Mucosa of descending colon (tissue), 3 donors: ENCODE data around the gene PCGF2. TPM values are rescaled to one million over a fixed set of nuclear protein-coding genes. Genes with fewer than 3 reads are reported as not detected.
A peak's percentile ranks its signal among the peaks of the same experiment; 100 is the strongest.

Source experiments
- ATAC-seq: fragments of 200-7000 bp; cut with Tn5 transposase; one replicate; pipeline ENCODE4 v1.9.1; 2020; ENCODE audit warnings: mild to moderate bottlenecking, moderate library complexity
- DNase-seq, 3 donors: peaks; one replicate each; pipeline ENCODE4 v3.0.0-alpha.2; 2020
- H3K36me3 ChIP-seq: fragments of 200-600 bp; one replicate; pipeline ENCODE4 v1.8.0; 2021; ENCODE audit warnings: low read depth, mild to moderate bottlenecking
- H3K4me1 ChIP-seq: fragments of 200-600 bp; one replicate; pipeline ENCODE4 v1.8.0; 2021; ENCODE audit warnings: low read depth, mild to moderate bottlenecking
- H3K4me3 ChIP-seq: fragments of 200-600 bp; one replicate; pipeline ENCODE4 v1.8.0; 2021; ENCODE audit warnings: mild to moderate bottlenecking
- H3K9me3 ChIP-seq: fragments of 200-600 bp; one replicate; pipeline ENCODE4 v1.8.0; 2021; ENCODE audit warnings: mild to moderate bottlenecking
- intact Hi-C, 2 donors: fragments of 100-400 bp; cut with DNase I in 1 of 2; cut with micrococcal nuclease in 1 of 2; formaldehyde crosslinking; loops; one replicate each; pipeline versions ENCODE4 v1.11.0 to v1.11.1; 2022; cut with DNase I, micrococcal nuclease
- total RNA-seq, 3 donors: library from RNA; stranded (reverse); fragmentation: NEBNext Ultra II Directional in 2 of 3; extraction: Animal tissue kit (Norgen Biotek cat#: 25700) in 2 of 3; gene quantifications; one replicate each; pipeline versions ENCODE4 v1.2.1 to v1.2.4, GENCODE V29; 2021 to 2023
- TF ChIP-seq, protein P1 (sequence below): fragments of 200-600 bp; IDR thresholded peaks from one replicate; pipeline ENCODE4 v1.8.0; 2022; ENCODE audit warnings: antibody characterized with exemption, mild to moderate bottlenecking
- donor health status: DM: no; HTN: no; CAD: no; lungs with moderate emphysema.
- donor health status: DM: no; HTN: no; CAD: no.
- donor health status: DM: no; HTN: yes; CAD: no.

The PCGF2 gene
- total RNA-seq, 3 donors from 2014 or later: 23.8 to 30.7 (median 25.5) TPM

GRCh38 chr17:38740044-38740443 lies 8.1 kb downstream of the PCGF2 start:
- TF ChIP-seq, protein P1, sequence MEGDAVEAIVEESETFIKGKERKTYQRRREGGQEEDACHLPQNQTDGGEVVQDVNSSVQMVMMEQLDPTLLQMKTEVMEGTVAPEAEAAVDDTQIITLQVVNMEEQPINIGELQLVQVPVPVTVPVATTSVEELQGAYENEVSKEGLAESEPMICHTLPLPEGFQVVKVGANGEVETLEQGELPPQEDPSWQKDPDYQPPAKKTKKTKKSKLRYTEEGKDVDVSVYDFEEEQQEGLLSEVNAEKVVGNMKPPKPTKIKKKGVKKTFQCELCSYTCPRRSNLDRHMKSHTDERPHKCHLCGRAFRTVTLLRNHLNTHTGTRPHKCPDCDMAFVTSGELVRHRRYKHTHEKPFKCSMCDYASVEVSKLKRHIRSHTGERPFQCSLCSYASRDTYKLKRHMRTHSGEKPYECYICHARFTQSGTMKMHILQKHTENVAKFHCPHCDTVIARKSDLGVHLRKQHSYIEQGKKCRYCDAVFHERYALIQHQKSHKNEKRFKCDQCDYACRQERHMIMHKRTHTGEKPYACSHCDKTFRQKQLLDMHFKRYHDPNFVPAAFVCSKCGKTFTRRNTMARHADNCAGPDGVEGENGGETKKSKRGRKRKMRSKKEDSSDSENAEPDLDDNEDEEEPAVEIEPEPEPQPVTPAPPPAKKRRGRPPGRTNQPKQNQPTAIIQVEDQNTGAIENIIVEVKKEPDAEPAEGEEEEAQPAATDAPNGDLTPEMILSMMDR: no peak
- peaks cover 30% of the 10 kb centered on the region for H3K4me1 ChIP-seq

DNA sequence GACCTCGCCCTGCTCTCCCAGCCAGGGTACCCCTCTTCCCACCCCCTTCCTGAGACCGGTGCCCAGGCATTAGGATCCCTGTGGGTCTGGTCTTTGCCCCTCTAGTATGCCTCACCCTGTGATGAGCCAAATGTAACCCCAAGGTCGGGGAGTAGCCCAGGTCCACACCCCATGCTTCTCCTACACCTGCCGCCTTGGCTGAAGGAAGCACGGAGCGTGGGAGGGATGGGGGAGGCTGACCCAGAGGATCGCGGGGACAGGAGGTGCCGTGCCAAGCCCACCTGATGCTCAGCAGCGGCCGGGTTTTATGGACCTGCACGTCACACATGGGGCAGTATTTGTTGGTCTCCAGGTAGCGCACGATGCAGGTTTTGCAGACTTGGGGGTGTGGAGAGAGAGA lies 8.8 kb downstream of the PCGF2 start:
- TF ChIP-seq, protein P1: no peak
- H3K36me3 ChIP-seq: no peaks in the 10 kb centered on the region
- peak in 2 of 3 donors; percentile 31 to 60 for DNase-seq
- intact Hi-C loops: loop anchor here (5.0 to 10.0 kb wide), 2 partner anchors 62 to 65 kb away; partner anchors contain the start of gene EPOP (in 1 of the 2)
- H3K4me1 ChIP-seq: peaks cover 30% of the 10 kb centered on the region
- no peaks in the 10 kb centered on the region for H3K9me3 ChIP-seq
- ATAC-seq: peak; percentile 15
- no peak overlapping the region for H3K4me3 ChIP-seq

More at GRCh38 chr17:38740044-38740443, 8.1 kb downstream of the PCGF2 start:
- Histone ChIP-seq H3K36me3 (no peaks in the 10 kb centered on the region), H3K9me3 (no peaks in the 10 kb centered on the region), H3K4me3 (no peak overlapping the region)
- DNase-seq (peak in 1 of 3 donors; percentile 32), ATAC-seq (no peak)
- intact Hi-C loops: no loop called here

GRCh38 chr17:38738686-38739085 lies 9.4 kb downstream of the PCGF2 start:
- intact Hi-C loops: loop anchor here (5.0 to 10.0 kb wide), 2 partner anchors 61 to 64 kb away; partner anchors contain the start of gene EPOP (in 1 of the 2)
- H3K4me1 ChIP-seq: peaks cover 30% of the 10 kb centered on the region
- TF ChIP-seq, protein P1: no peak
- H3K9me3 ChIP-seq: no peaks in the 10 kb centered on the region
- no peak for ATAC-seq
- DNase-seq: peak in 1 of 3 donors; percentile 40
- H3K36me3 ChIP-seq: no peaks in the 10 kb centered on the region
- H3K4me3 ChIP-seq: no peak overlapping the region

- no peak overlapping the region for H3K4me3 ChIP-seq
- ATAC-seq (no peak), DNase-seq (peak in 1 of 3 donors; percentile 35)
- intact Hi-C loops: loop anchor here (5.0 to 10.0 kb wide), 2 partner anchors 61 to 63 kb away; partner anchors contain the start of gene EPOP (in 1 of the 2)
- no peaks in the 10 kb centered on the region for H3K9me3 ChIP-seq
- TF ChIP-seq, protein P1: no peak
- no peaks in the 10 kb centered on the region for H3K36me3 ChIP-seq
- H3K4me1 ChIP-seq: peaks cover 28% of the 10 kb centered on the region
Measured at GRCh38 chr17:38738007-38738662, 10.0 kb downstream of the PCGF2 start.

DNA sequence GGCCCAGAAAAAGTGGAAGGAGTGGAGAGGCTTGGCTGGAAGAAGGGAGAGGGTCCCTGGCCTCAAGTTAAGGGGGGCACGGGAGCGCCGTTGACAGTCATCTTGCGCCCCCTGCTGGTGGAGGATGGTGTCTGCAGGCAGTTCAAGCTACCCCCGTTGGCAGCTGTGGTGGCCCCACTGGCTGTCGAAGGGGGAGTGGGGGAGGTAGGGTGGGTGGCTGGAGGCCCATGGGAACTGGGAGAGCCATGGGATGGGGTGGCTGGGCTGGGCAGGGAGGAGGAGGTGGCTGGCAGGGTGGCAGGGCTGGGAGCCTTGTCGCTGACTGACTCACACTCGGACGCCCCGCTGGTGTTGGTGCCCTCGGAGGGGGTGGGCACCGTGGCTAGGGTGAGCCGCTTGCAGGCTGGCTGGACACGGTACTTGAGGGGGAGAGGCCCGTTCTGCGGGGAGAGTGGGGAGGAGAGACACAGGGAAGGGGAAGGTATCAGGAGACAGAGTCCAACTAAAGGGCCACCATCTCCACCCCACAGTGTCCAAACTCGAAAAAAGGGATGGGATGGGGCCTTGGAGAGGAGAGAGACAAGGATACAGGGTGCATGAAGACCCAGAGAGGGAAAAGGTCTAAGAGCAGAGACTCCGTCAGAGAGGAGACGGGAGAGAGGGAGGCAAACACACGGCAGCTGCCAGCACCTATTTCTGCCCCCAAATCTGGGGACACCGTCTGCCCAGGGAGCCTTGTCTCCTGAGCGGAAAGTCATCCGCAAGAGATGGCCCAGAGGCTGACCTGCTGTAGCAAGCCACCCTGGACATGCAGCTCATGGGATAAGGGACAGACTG lies 12.8 kb downstream of the PCGF2 start:
- Histone ChIP-seq H3K4me3 (no peak overlapping the region), H3K36me3 (no peaks in the 10 kb centered on the region), H3K4me1 (peaks cover 34% of the 10 kb centered on the region), H3K9me3 (no peaks in the 10 kb centered on the region)
- intact Hi-C loops: loop anchor here (5.0 to 10.0 kb wide), 2 partner anchors 58 to 61 kb away; partner anchors contain the start of gene EPOP (in 1 of the 2)
- TF ChIP-seq, protein P1: peak; percentile 65
- no peak for ATAC-seq
- DNase-seq: peak in 2 of 3 donors; percentile 71 to 74
